MM.1S (cell line): Measurements from ENCODE around the gene SCAP.

ENCODE experiments used
- DNase-seq: peaks from one replicate; pipeline ENCODE4 v3.0.0-alpha.2; 2015
- H2AFZ ChIP-seq: fragments of 300-600 bp; sonication (generic); 2 replicates; pipeline ENCODE4 v1.6.0; 2016; ENCODE audit warnings: antibody characterized with exemption, low read length
- H3F3A ChIP-seq: fragments of 300-600 bp; sonication (generic); 2 replicates; pipeline ENCODE4 v1.6.1; 2016; ENCODE audit warnings: mild to moderate bottlenecking, antibody characterized with exemption, low read length, moderate library complexity, mixed read lengths; ENCODE audit not compliant: insufficient read depth
- H3K27ac ChIP-seq: fragments of 300-600 bp; sonication (generic); 2 replicates; pipeline ENCODE4 v1.5.1; 2016; ENCODE audit warnings: mild to moderate bottlenecking, low read length
- H3K27me3 ChIP-seq: fragments of 300-600 bp; sonication (generic); replicated peaks from 2 replicates; pipeline ENCODE4 v1.6.0; 2016; ENCODE audit warnings: low read length; ENCODE audit not compliant: insufficient read depth
- H3K36me3 ChIP-seq: fragments of 300-600 bp; sonication (generic); replicated peaks from 2 replicates; pipeline ENCODE4 v1.6.1; 2016; ENCODE audit warnings: mild to moderate bottlenecking, low read length, mixed read lengths; ENCODE audit not compliant: insufficient read depth
- H3K4me1 ChIP-seq: fragments of 300-600 bp; sonication (generic); 2 replicates; pipeline ENCODE4 v1.6.1; 2016; ENCODE audit warnings: low read length, mixed read lengths
- H3K4me2 ChIP-seq: fragments of 300-600 bp; sonication (generic); 2 replicates; pipeline ENCODE4 v1.6.0; 2016; ENCODE audit warnings: low read depth, low read length
- H3K4me3 ChIP-seq: fragments of 300-600 bp; sonication (generic); 2 replicates; pipeline ENCODE4 v1.5.1; 2016; ENCODE audit warnings: low read length, mixed read lengths
- H3K79me2 ChIP-seq: fragments of 300-600 bp; sonication (generic); 2 replicates; pipeline ENCODE4 v1.6.1; 2016; ENCODE audit warnings: mixed run types, low read length, mixed read lengths
- H3K9ac ChIP-seq: fragments of 300-600 bp; sonication (generic); 2 replicates; pipeline ENCODE4 v1.6.1; 2016; ENCODE audit warnings: low read length, mixed read lengths
- H3K9me2 ChIP-seq: fragments of 300-600 bp; sonication (generic); replicated peaks from 2 replicates; pipeline ENCODE4 v1.6.1; 2016; ENCODE audit warnings: mild to moderate bottlenecking, low read length, mixed read lengths; ENCODE audit not compliant: insufficient read depth
- H3K9me3 ChIP-seq: fragments of 300-600 bp; sonication (generic); replicated peaks from 2 replicates; pipeline ENCODE4 v1.6.1; 2016; ENCODE audit warnings: mild to moderate bottlenecking, low read length, mixed read lengths; ENCODE audit not compliant: insufficient read depth
- H4K20me1 ChIP-seq: fragments of 300-600 bp; sonication (generic); 2 replicates; pipeline ENCODE4 v1.6.1; 2016; ENCODE audit warnings: mild to moderate bottlenecking, low read length, moderate library complexity, mixed read lengths; ENCODE audit not compliant: insufficient read depth
- EZH2 ChIP-seq: fragments of 300-600 bp; sonication (generic); optimal IDR thresholded peaks from 2 replicates; pipeline ENCODE3; 2017; ENCODE audit warnings: low read depth, mild to moderate bottlenecking, antibody characterized with exemption, low read length, mixed read lengths
- EZH2phosphoT487 ChIP-seq: fragments of 300-600 bp; sonication (generic); IDR thresholded peaks from 2 replicates; pipeline ENCODE4 v1.6.1; 2018; ENCODE audit warnings: antibody characterized with exemption, low read length
- TF ChIP-seq, protein P1 (sequence below): fragments of 300-600 bp; sonication (generic); IDR thresholded peaks from 2 replicates; pipeline ENCODE4 v1.5.1; 2016; ENCODE audit warnings: antibody characterized with exemption, low read length, mixed read lengths

The SCAP gene

GRCh38 chr3:47414161-47414564, 61.6 kb downstream of the SCAP start:
- H3K9ac ChIP-seq, result no peak overlapping the region
- no peak overlapping the region for H3K4me3 ChIP-seq
- H3F3A ChIP-seq, result no peaks in the 10 kb centered on the region
- no peak for DNase-seq
- H3K4me1 ChIP-seq, result no peaks in the 10 kb centered on the region
- no peak for TF ChIP-seq EZH2phosphoT487
- TF ChIP-seq EZH2, result no peak
- TF ChIP-seq, protein P1, sequence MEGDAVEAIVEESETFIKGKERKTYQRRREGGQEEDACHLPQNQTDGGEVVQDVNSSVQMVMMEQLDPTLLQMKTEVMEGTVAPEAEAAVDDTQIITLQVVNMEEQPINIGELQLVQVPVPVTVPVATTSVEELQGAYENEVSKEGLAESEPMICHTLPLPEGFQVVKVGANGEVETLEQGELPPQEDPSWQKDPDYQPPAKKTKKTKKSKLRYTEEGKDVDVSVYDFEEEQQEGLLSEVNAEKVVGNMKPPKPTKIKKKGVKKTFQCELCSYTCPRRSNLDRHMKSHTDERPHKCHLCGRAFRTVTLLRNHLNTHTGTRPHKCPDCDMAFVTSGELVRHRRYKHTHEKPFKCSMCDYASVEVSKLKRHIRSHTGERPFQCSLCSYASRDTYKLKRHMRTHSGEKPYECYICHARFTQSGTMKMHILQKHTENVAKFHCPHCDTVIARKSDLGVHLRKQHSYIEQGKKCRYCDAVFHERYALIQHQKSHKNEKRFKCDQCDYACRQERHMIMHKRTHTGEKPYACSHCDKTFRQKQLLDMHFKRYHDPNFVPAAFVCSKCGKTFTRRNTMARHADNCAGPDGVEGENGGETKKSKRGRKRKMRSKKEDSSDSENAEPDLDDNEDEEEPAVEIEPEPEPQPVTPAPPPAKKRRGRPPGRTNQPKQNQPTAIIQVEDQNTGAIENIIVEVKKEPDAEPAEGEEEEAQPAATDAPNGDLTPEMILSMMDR, result no peak
- H2AFZ ChIP-seq, result no peak overlapping the region
- H3K36me3 ChIP-seq, result no peaks in the 10 kb centered on the region; the same call in 1 of the 2 replicates
- H4K20me1 ChIP-seq, result no peaks in the 10 kb centered on the region
- H3K9me2 ChIP-seq, result no peaks in the 10 kb centered on the region
- no peak overlapping the region for H3K4me2 ChIP-seq
- no peaks in the 10 kb centered on the region for H3K27me3 ChIP-seq
- H3K27ac ChIP-seq, result no peak overlapping the region
- no peaks in the 10 kb centered on the region for H3K9me3 ChIP-seq
- no peaks in the 10 kb centered on the region for H3K79me2 ChIP-seq

DNA sequence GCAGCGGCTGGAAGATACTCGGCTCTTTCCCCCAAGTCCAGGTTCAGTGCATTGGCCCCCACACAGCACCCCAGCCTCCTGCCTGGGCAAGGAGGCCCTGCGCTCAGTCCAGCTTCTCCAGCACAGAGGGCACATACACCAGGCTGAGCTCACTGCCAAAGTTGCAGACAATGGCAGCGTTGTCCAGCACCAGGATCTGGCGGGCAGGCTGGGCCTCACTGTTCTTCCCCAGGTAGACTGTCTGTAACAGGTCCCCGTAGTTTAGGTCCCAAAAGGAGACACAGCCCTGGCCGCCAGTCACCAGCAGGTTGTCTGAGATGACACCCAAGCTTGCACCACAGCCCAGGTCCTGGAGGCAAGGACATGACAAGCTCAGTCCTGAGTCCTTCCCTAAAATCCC, 62.0 kb downstream of the SCAP start:
- H4K20me1 ChIP-seq, result no peaks in the 10 kb centered on the region
- no peaks in the 10 kb centered on the region; the same call in 1 of the 2 replicates for H3K36me3 ChIP-seq
- H3K4me1 ChIP-seq, result no peaks in the 10 kb centered on the region
- H3K4me2 ChIP-seq, result no peak overlapping the region
- no peaks in the 10 kb centered on the region for H3K9me3 ChIP-seq
- no peak overlapping the region for H3K4me3 ChIP-seq
- no peaks in the 10 kb centered on the region for H3K79me2 ChIP-seq
- no peaks in the 10 kb centered on the region for H3K27me3 ChIP-seq
- TF ChIP-seq EZH2phosphoT487 (no peak), EZH2 (no peak)
- TF ChIP-seq, protein P1, result no peak
- H3K27ac ChIP-seq, result no peak overlapping the region
- no peak for DNase-seq
- H3K9me2 ChIP-seq, result no peaks in the 10 kb centered on the region
- H3F3A ChIP-seq, result no peaks in the 10 kb centered on the region
- no peak overlapping the region for H2AFZ ChIP-seq
- H3K9ac ChIP-seq, result no peak overlapping the region

GRCh38 chr3:47412842-47413520, 62.8 kb downstream of the SCAP start:
- peaks cover 5% of the 10 kb centered on the region; the same call in 1 of the 2 replicates for H3K36me3 ChIP-seq
- TF ChIP-seq, protein P1, result no peak

More at GRCh38 chr3:47412842-47413520, 62.8 kb downstream of the SCAP start:
- no peaks in the 10 kb centered on the region for H3K9me3 ChIP-seq
- no peak overlapping the region for H3K9ac ChIP-seq
- H3K27ac ChIP-seq, result no peak overlapping the region
- no peaks in the 10 kb centered on the region for H3K79me2 ChIP-seq
- no peaks in the 10 kb centered on the region for H3F3A ChIP-seq
- no peaks in the 10 kb centered on the region for H3K9me2 ChIP-seq
- no peak overlapping the region for H3K4me2 ChIP-seq
- no peaks in the 10 kb centered on the region for H3K4me1 ChIP-seq
- no peak for DNase-seq
- H3K4me3 ChIP-seq, result no peak overlapping the region
- no peaks in the 10 kb centered on the region for H3K27me3 ChIP-seq
- no peaks in the 10 kb centered on the region for H4K20me1 ChIP-seq
- no peak overlapping the region for H2AFZ ChIP-seq
